Astrocyte of the spinal cord (primary cell): ENCODE measurements around the gene MAFG.
"Not testable (repeated sequence)": the region's sequence is repeated elsewhere in the genome, so short reads cannot be mapped to it uniquely, and the experiment has no call there.

Experiments used
- DNase-seq: peaks from one replicate; pipeline ENCODE4 v3.0.0; 2011; ENCODE audit warnings: low read depth, low spot score
- H3K4me3 ChIP-seq: 2 replicates; pipeline ENCODE4 v1.5.1; 2011; ENCODE audit warnings: low read depth, mild to moderate bottlenecking, low read length, moderate library complexity
- CTCF ChIP-seq: IDR thresholded peaks from 2 replicates; pipeline ENCODE4 v1.5.1; 2012; ENCODE audit warnings: low read depth, mild to moderate bottlenecking, low read length, inconsistent platforms
- in situ Hi-C: cut with HindIII; loops from 2 replicates; pipeline ENCODE4 v1.10.0; 2017; ENCODE audit warnings: low sequenced_read_pairs

MAFG gene

GRCh38 chr17:81921537-81921862 is 6.0 kb downstream of the MAFG start:
- TF ChIP-seq CTCF = no peak
- DNase-seq = no peak
- no peak overlapping the region for H3K4me3 ChIP-seq
- in situ Hi-C loops = no loop called here

DNA sequence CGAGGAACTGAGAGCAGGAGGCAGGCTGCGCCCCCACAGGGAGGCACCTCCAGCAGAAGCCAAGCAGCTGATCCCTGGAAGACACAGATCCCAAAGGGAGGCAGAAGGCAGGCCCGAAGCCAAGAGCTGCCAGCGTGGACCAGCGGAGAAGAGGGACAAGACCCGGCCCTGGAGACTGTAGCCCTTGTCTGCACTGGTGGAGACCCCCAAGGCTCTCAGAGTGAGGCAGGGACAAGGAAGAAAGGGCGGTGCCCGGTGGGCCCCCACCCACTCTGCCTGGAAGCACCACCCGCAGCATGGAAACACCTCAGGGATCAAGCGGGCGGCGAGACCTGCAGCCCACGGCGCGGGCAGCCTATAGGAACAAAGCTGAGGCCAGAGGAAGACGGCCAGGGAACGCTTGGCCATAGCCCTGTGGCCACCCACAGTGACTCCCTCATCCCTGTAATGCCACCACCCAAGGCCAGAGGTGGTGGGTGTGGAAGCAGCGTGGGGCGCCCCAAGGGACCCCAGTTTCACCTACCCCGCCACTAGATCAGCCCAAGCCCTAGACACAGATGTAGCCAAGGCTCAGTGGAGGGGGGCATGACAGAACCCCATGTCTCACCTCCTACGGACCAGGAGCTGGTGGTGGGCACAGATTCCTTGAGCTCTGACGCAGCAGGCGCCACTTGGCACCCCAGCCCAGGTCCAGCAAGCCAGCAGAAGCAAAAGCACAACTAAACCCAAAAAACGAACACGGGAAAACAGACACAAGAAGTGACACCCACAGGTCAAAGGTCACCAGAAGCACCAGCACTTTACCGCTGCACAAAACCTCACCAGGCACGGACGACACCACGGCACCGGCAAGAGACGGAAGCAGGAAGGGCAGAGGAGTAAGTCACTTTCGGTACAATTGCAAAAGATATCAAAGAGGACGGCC is 6.7 kb downstream of the MAFG start:
- H3K4me3 ChIP-seq = no peak overlapping the region
- no peak for DNase-seq
- no peak for TF ChIP-seq CTCF
- in situ Hi-C loops = no loop called here

DNA sequence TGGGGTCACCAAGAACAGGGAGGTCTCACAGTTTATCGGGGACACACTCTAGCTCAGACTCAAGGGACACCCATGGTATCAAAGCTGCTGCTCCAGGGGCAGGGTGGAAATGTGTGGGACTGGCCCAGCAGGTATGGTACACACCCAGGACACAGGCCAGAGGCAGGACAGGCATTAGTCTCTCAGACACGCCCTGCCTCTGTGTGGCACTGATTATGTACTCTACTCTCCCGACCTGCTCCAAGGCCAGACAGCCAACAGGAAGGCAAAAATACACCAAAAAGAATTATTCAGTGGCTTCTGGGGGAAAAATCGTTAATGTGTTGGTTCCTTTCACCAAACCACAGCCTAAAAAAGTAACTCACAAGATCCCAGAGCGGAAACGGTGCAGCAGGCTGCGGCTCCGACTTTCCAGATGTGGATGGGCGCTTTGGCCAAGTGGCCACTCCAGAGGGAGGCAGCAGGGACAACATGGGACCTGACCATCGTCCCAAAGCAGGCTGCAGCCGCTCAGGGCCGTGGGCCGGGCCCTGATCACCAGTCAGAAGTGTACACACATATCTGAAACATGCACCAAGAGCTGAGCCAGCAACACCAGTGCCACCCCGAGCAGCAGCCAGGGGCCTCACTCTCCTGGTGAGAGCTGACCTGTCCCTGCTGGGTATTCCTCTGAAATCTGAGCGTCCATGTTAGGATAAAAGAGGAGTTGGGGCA is 8.5 kb downstream of the MAFG start:
- no peak overlapping the region for H3K4me3 ChIP-seq
- no peak for TF ChIP-seq CTCF
- DNase-seq = no peak
- in situ Hi-C loops = no loop called here

DNA sequence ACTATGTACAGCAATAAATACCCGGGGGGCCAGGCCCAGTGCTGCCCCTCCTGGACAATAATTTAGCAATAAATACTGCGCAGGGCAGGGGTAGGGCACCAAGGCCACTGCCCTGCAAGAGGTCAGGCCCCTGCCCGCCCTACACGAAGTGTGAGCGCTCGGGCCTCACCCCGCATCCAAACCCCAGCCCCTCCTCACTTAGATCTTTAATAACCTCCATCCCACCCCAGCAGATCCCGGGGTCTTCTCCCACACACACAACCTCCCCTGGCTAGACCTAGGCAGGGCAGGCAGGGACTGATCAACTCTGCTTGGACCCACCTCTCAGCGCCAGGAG is 9.2 kb downstream of the MAFG start:
- in situ Hi-C loops, DNase-seq, H3K4me3 ChIP-seq: not testable (repeated sequence)

DNA sequence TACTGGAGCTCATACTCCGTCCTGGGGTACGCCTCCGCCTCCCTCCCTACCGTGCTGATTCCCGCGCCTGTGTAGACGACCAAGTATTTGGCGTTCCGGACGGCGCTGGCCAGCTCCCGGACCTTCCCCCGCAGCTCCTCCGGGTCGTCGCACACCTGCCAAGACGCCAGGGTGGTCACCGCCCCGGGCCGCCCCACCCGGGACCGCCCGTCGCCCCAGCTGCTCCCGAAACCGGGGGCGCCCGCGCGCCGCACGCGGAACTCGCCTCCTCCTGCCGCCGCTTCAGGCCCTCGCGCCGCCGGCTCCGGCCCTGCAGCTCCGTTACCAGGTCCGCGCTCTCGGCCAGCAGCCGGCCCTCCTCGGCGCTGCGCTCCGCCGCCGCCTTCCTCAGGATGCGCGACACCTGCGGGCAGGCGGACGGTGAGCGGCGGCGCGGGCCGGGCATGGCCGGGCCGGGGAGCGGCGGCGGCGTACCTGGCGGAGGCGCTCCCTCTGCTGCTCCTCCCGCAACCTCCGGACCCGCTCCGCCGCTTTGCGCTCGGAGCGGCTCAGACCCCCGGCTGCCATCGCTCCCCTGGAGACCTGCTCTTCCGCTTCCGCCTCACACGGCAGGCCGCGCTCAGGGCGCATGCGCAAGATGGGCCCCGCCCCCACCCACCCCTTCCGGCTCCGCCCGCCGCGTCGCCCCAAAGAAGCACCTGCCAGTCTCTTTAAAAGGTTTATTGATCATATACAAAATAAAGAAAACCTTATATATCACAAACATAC is 9.8 kb downstream of the MAFG start, which contains the start of gene SIRT7:
Gene SIRT7 (minus strand): TSS at position 612 of the 768 bp plus-strand sequence. CDS start 45 bp downstream, at position 567.
- peak within 1 kb of the TSS; percentile 56 for H3K4me3 ChIP-seq
- no peak for TF ChIP-seq CTCF
- in situ Hi-C loops = no loop called here
- DNase-seq = peak; percentile 61

- peak; percentile 54 for DNase-seq
- in situ Hi-C loops = no loop called here
- no peak for TF ChIP-seq CTCF
- peak overlapping the region; percentile 56 for H3K4me3 ChIP-seq
These were observed 11.1 kb downstream of the MAFG start for GRCh38 chr17:81916234-81917001.
